NAMALWA (cell line): Measurements from ENCODE around the gene NBPF3.
"Not testable (repeated sequence)": the region's sequence is repeated elsewhere in the genome, so short reads cannot be mapped to it uniquely, and the experiment has no call there.

Source experiments
- DNase-seq: peaks from one replicate; pipeline ENCODE4 v3.0.0-alpha.2; 2015; ENCODE audit warnings: low spot score

The NBPF3 gene

DNA sequence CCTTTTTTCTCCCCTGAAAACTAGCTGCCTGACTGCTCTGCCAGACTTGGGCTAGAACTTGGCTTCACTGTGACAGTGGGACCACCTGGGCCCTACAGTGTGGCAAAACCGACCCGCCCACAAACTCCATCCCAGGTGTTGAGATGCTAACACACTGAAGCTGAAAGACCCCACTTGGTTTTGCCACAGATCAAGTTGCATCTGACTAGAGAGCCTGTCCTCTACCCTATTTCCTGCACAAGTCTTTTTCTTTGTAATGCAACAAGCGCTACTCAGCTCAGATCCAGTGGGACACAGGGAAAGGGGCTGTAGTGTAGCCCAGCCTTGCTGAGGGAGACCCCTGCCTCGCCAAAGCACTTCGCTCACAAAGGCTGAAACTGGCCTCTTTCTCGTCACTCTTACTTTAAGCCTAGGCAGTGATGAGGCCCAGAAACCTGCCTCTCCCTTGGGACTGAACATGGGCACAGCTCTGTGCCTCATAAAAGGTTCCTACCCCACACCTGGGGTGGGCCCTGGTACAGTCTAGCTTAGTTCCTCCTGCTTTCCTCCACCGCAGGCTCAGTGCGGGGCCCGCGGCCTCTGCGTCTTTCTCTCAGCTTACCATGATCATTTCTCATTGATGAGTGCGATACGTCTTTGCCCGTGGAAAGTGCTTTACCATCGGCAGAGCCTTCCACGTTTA, 79.0 kb downstream of the NBPF3 start:
- DNase-seq: no peak

DNA sequence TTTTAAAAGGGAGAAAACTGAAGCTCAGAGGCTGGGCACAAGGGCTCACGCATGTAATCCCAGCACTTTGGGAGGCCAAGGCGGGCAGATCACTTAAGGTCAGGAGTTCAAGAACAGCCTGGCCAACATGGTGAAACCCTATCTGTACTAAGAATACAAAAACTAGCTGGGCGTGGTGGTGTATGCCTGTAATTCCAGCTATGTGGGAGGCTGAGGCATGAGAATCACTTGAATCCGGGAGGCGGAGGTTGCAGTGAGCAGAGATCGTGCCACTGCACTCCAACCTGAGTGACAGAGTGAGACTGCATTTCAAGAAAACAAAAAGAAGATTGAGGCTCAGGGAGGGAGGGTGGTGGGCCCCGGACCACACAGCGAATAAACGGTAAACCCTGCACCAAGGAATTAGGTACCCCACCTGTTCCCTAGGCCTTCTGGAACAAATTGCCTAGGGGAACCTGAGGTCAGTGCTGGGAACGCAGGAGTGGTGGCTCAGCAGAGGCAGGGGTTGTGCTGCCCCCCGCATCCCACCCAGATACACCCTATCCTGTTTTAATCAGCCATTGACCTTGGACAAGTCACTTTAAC, 79.6 kb downstream of the NBPF3 start:
- DNase-seq: not testable (repeated sequence)

- DNase-seq: no peak
Measured at GRCh38 chr1:21520899-21521716, 81.2 kb downstream of the NBPF3 start.

DNA sequence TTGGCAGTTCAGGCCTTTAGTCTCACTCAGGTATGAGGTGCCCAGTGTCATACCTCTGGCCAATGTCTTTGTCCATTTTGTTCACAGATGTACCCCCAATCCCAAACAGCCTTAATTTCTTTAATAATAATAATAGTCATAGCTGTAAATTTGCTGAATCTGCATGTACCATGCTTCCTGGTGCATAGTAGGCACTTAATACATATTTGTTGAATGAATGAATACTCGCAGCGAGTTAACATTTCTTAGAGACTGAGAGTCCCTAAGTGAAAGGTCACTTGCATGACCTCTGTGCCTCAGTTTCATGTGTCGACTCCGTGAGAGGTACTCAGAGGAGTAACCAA, 81.8 kb downstream of the NBPF3 start:
- DNase-seq: no peak

- no peak for DNase-seq
Measured at GRCh38 chr1:21522525-21523038, 82.6 kb downstream of the NBPF3 start.

DNA sequence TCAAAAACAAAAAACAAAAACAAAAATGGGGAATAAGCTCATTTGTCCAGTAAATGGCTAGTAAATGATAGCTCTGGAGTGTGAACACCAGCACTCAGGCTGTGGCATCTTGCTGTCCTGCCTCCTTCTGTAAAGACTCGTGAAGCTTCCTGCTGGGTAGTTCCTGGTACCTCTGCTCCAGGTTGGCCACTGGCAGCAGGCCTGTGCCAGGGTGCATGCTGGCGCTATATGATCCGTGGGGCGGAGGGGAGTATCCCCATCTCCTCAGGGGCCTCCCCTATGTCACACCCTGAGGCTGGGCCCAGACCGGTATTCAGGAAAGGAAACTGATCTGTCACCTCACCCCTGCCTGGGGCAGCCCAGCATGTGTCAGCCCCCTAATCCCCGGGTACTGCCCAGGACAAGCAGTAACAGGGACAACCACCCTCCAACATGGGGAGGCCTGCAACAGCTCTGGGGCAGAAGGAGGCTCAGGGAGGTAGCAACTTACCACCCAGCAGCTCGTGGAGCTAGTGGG, 83.4 kb downstream of the NBPF3 start:
- no peak for DNase-seq

DNA sequence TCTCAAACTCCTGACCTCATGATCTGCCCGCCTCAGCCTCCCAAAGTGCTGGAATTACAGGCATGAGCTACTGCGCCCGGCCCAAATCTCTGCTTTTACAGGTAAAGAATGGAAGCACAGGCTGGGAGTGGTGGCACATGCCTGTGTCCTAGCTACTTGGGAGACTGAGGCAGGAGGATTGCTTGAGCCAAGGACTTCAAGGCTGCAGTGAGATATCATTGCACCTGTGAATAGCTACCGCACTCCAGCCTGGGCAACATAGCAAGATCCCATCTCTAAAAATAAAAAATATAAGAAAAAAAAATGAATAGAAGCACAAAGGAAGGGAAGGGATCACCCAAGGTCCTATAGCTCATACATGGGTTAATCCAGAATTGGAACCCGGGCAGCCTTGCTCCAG, 84.3 kb downstream of the NBPF3 start:
- no peak for DNase-seq

DNA sequence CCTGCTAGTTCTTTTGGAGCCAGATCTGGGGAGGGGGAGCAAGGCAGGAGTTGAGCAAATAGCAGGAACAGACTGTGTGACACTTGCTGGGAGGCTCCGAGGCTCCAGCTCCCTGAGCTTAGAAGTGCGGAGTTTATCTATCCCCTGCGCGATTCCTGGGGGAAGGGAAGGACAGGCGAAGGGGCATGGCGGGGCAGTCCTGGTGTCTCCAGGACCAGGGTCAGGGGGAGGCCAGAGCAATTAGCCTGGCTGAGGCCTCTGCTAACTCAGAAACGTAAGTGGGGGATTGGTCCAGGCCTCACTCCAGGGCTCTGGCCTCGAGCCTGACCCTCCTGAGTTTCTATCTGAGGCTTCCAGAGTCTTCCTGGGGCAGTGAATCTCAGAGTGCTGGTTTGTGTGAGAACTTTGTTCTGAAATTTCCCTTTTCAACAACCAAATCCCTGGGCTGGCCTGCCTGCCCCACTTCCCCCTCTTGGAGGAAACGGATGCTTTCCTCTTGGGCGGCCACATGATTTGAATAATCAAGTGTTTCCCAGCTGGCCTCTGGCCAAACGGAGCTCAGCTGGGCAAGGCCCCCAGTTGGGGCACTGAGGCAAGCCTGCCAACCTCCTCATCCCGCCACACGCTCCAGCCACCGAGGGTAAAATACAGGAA, 84.9 kb downstream of the NBPF3 start:
- no peak for DNase-seq

DNA sequence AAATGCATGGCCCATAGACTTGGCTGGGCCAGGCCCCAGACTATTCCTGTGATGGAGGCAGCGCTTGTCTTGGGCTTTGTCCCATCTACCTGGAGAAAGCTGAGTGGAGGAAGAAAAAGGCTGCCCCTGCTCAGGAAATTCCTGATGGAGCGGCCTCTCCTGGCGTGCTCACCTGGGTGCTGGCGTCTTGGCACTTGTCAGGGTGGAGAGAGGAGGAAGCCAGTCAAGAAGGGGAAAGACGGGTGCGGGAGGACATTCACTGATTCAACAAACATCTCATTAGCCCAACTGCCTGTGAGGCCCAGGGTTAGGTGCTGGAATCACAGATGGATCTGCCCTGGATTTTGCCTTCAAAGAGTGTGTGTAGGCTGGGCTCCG, 85.4 kb downstream of the NBPF3 start:
- no peak for DNase-seq

- DNase-seq: no peak
Measured at GRCh38 chr1:21526441-21526840, 86.5 kb downstream of the NBPF3 start.

- no peak for DNase-seq
Measured at GRCh38 chr1:21530368-21531016, 90.6 kb downstream of the NBPF3 start.

DNA sequence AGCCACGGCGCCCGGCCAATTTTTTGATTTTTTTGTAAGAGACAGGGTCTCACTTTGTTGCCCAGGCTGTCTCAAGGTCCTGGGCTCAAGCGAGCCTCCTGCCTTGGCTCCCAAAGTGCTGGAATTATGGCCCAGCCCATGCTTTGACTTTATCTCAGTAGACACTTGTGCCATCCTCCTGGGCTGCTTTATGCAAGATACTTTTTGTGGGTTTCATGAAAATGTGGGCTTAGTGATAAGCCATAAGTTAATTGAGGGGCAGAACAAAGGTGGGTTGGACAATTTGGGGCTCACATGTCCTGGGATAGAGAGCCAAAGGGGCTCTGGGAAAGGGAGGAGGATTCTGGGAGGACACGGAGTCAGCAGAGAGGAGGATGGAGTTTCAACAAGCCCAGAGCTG, 91.3 kb downstream of the NBPF3 start:
- DNase-seq: no peak

GRCh38 chr1:21532496-21532895, 92.6 kb downstream of the NBPF3 start:
- DNase-seq: no peak

GRCh38 chr1:21532992-21533534, 93.1 kb downstream of the NBPF3 start:
- no peak for DNase-seq

- no peak for DNase-seq
Measured at GRCh38 chr1:21534146-21534545, 94.2 kb downstream of the NBPF3 start.
